SK-N-SH (cell line): ENCODE measurements around the gene CXCL17. TPM values are rescaled to one million over a fixed set of nuclear protein-coding genes. Genes with fewer than 3 reads are reported as not detected.

Experiments used
- CTCF ChIA-PET: fragments of 300-600, 350-600 bp; formaldehyde crosslinking; extraction: SDS; loops from one replicate; lab custom pipeline; 2021; lab: Yijun Ruan, JAX
- POLR2A ChIA-PET: fragments of 350-600 bp; sonication (Branson Sonifier 250); formaldehyde crosslinking; extraction: SDS; loops from one replicate; lab custom pipeline; 2020; ENCODE audit warnings: antibody characterized with exemption, inconsistent platforms; lab: Yijun Ruan, JAX
- DNase-seq: peaks from one replicate; pipeline ENCODE4 v3.0.0; 2012
- H2AFZ ChIP-seq: fragments of 200-600 bp; sonication (generic); 2 replicates; pipeline ENCODE4 v1.8.1; 2016; ENCODE audit warnings: antibody characterized with exemption, mild to moderate bottlenecking, low read depth
- H3F3A ChIP-seq: fragments of 200-600 bp; sonication (generic); replicated peaks from 2 replicates; pipeline ENCODE3; 2016; ENCODE audit warnings: antibody characterized with exemption, mild to moderate bottlenecking; ENCODE audit not compliant: insufficient read depth
- H3K27ac ChIP-seq, 2 experiments: fragments of 200-500 bp in 1 of 2; fragments of 200-600 bp in 1 of 2; sonication (Bioruptor generic) in 1 of 2; sonication (generic), shearing (Covaris generic) in 1 of 2; 2 replicates each; pipeline versions ENCODE4 v1.5.1 to v1.6.1; 2014 to 2016; ENCODE audit warnings: low read depth in 2 of 2, inconsistent platforms in 1 of 2, low read length in 1 of 2, mild to moderate bottlenecking in 1 of 2, mixed read lengths in 1 of 2
- H3K27me3 ChIP-seq: fragments of 200-600 bp; sonication (generic), shearing (Covaris generic); 2 replicates; pipeline ENCODE4 v1.6.1; 2016; ENCODE audit warnings: mixed run types; ENCODE audit not compliant: insufficient read depth
- H3K36me3 ChIP-seq, 2 experiments: fragments of 200-500 bp in 1 of 2; fragments of 200-600 bp in 1 of 2; sonication (Bioruptor generic) in 1 of 2; sonication (generic) in 1 of 2; replicated peaks in 1 of 2; 2 replicates each; pipeline versions ENCODE3 to v1.5.1; 2014 to 2016; ENCODE audit warnings: low read length in 1 of 2, mild to moderate bottlenecking in 1 of 2; ENCODE audit not compliant: insufficient read depth in 2 of 2, control insufficient read depth in 1 of 2
- H3K4me1 ChIP-seq, 2 experiments: fragments of 200-500 bp in 1 of 2; fragments of 200-600 bp in 1 of 2; sonication (Bioruptor generic) in 1 of 2; sonication (generic), shearing (Covaris generic) in 1 of 2; 2 replicates each; pipeline versions ENCODE4 v1.5.1 to v1.6.1; 2014 to 2016; ENCODE audit warnings: low read depth in 1 of 2, low read length in 1 of 2, mixed run types in 1 of 2; ENCODE audit not compliant: insufficient read depth in 2 of 2, control insufficient read depth in 1 of 2
- H3K4me2 ChIP-seq: fragments of 200-600 bp; sonication (generic), shearing (Covaris generic); 2 replicates; pipeline ENCODE4 v1.6.1; 2017; ENCODE audit warnings: mixed run types
- H3K4me3 ChIP-seq, 2 experiments: fragments of 200-500 bp in 1 of 2; fragments of 200-600 bp in 1 of 2; sonication (Bioruptor generic) in 1 of 2; sonication (generic), shearing (Covaris generic) in 1 of 2; 2 replicates each; pipeline versions ENCODE4 v1.5.1 to v1.8.1; 2014 to 2016; ENCODE audit warnings: low read depth in 2 of 2, inconsistent platforms in 1 of 2, low read length in 1 of 2, mild to moderate bottlenecking in 1 of 2, mixed read lengths in 1 of 2, moderate library complexity in 1 of 2
- H3K79me2 ChIP-seq: fragments of 200-600 bp; sonication (generic); 2 replicates; pipeline ENCODE4 v1.8.1; 2017; ENCODE audit warnings: mild to moderate bottlenecking; ENCODE audit not compliant: insufficient read depth
- H3K9ac ChIP-seq: fragments of 200-600 bp; sonication (generic); 2 replicates; pipeline ENCODE4 v1.6.1; 2017; ENCODE audit warnings: mixed run types
- H3K9me2 ChIP-seq: fragments of 200-600 bp; sonication (generic); 2 replicates; pipeline ENCODE4 v1.6.1; 2017; ENCODE audit warnings: mixed run types
- H3K9me3 ChIP-seq: fragments of 200-600 bp; sonication (generic); 2 replicates; pipeline ENCODE4 v1.6.1; 2017; ENCODE audit warnings: mixed run types, mild to moderate bottlenecking, moderate library complexity
- H4K20me1 ChIP-seq: fragments of 200-600 bp; sonication (generic); 2 replicates; pipeline ENCODE4 v1.6.1; 2017; ENCODE audit warnings: mild to moderate bottlenecking, mixed run types; ENCODE audit not compliant: insufficient read depth
- EP300 ChIP-seq, 2 experiments: IDR thresholded peaks; 2 replicates each; pipeline versions ENCODE4 v1.4.0 to v1.6.1; 2012; ENCODE audit warnings: borderline replicate concordance in 1 of 2, low read depth in 1 of 2, low read length in 1 of 2
- EZH2phosphoT487 ChIP-seq: fragments of 200-600 bp; sonication (generic); IDR thresholded peaks from 2 replicates; pipeline ENCODE4 v1.6.1; 2017; ENCODE audit warnings: low read depth, mixed run types, mild to moderate bottlenecking, antibody characterized with exemption, moderate library complexity, borderline replicate concordance
- GATA2 ChIP-seq: sonication (generic); formaldehyde crosslinking; IDR thresholded peaks from 2 replicates; pipeline ENCODE4 v1.5.0; 2020; ENCODE audit warnings: mild to moderate bottlenecking, missing genetic modification reagents
- NRF1 ChIP-seq: IDR thresholded peaks from 2 replicates; pipeline ENCODE4 v1.6.1; 2012; ENCODE audit warnings: low read depth, mild to moderate bottlenecking, low read length
- RAD21 ChIP-seq: IDR thresholded peaks from 2 replicates; pipeline ENCODE4 v1.6.1; 2012; ENCODE audit warnings: mild to moderate bottlenecking, low read length
- RCOR1 ChIP-seq: fragments of 150-350 bp; IDR thresholded peaks from 2 replicates; pipeline ENCODE4 v1.6.1; 2017; ENCODE audit warnings: antibody characterized with exemption, low read length
- RFX5 ChIP-seq: IDR thresholded peaks from 2 replicates; pipeline ENCODE4 v1.6.1; 2012; ENCODE audit warnings: mild to moderate bottlenecking, improper control_type of control experiment, low read length
- RXRA ChIP-seq: IDR thresholded peaks from 2 replicates; pipeline ENCODE4 v1.4.0; 2012; ENCODE audit warnings: low read depth, mild to moderate bottlenecking, borderline replicate concordance
- SIN3A ChIP-seq: IDR thresholded peaks from 2 replicates; pipeline ENCODE4 v1.6.1; 2012; ENCODE audit warnings: low read depth, mild to moderate bottlenecking, low read length, moderate library complexity, borderline replicate concordance
- TCF12 ChIP-seq: IDR thresholded peaks from 2 replicates; pipeline ENCODE4 v1.4.0; 2012
- USF1 ChIP-seq: IDR thresholded peaks from 2 replicates; pipeline ENCODE4 v1.4.0; 2012; ENCODE audit warnings: low read depth, borderline replicate concordance
- YY1 ChIP-seq: IDR thresholded peaks from 2 replicates; pipeline ENCODE4 v1.4.0; 2012; ENCODE audit warnings: low read depth, mild to moderate bottlenecking
- WGBS: methylation state at CpG from one replicate; pipeline ENCODE4 v1.1.6; 2017; ENCODE audit warnings: low lambda C conversion rate; 5-methylcytosine and 5-hydroxymethylcytosine counted together
- polyA plus RNA-seq, 3 experiments: library from polyadenylated mRNA; depleted of rRNA; stranded (reverse); fragments of >200 nt; gene quantifications; 2 replicates each; pipeline ENCODE4 v1.2.3, GENCODE V29; 2012
- TF ChIP-seq, protein P1 (sequence below): fragments of 200-600 bp; sonication (generic); IDR thresholded peaks from 2 replicates; pipeline ENCODE4 v1.6.1; 2017; ENCODE audit warnings: antibody characterized with exemption, mild to moderate bottlenecking, moderate library complexity
- TF ChIP-seq, protein P2 (sequence below): IDR thresholded peaks from 2 replicates; pipeline ENCODE4 v1.6.1; 2012; ENCODE audit warnings: mild to moderate bottlenecking, low read depth, low read length, moderate library complexity
- TF ChIP-seq, protein P3 (sequence below): IDR thresholded peaks from 2 replicates; pipeline ENCODE4 v1.4.0; 2012; ENCODE audit warnings: low read depth

CXCL17 gene
- polyA plus RNA-seq, 1 of the 3 experiments (the other 2 are of a cell fraction), result not detected

- no peak for TF ChIP-seq USF1
- TF ChIP-seq GATA2, result no peak
- TF ChIP-seq SIN3A, result peak; percentile 38; the same call in 1 of the 2 replicates
- no peak for TF ChIP-seq RXRA
Measured at GRCh38 chr19:42396381-42397262, 46.1 kb downstream of the CXCL17 start (continued).

DNA sequence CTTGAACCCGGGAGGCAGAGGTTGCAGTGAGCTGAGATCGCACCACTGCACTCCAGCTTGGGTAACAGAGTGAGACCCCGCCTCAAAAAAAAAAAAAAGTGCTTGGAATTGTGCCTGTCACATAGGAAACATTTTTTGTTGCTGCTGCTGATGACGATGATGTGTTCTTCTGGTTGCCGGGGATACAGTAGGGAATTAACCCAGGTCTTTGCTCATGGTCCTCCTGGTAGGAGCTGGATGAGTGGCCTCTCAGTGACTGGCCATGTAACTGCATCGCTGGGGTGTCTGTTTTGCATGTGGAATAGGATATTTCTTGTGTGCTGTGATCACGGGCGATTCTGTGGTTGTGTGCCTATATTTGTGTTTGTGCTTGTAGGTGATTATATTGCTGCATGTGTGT lies 48.0 kb downstream of the CXCL17 start:
- H3K79me2 ChIP-seq, result no peaks in the 10 kb centered on the region
- no peak overlapping the region for H3K4me2 ChIP-seq
- H2AFZ ChIP-seq, result no peak overlapping the region
- H3K9me2 ChIP-seq, result no peaks in the 10 kb centered on the region
- no peaks in the 10 kb centered on the region for H4K20me1 ChIP-seq
- no peaks in the 10 kb centered on the region for H3F3A ChIP-seq
- POLR2A ChIA-PET, result no interaction called here
- no peak for DNase-seq
- no peaks in the 10 kb centered on the region for H3K9me3 ChIP-seq
- TF ChIP-seq GATA2 (no peak), RCOR1 (no peak), EP300 (IDR thresholded peaks at IDR 0.05; ENCODE audit: borderline replicate concordance in 1 of 2, low read depth in 1 of 2, low read length in 1 of 2) (no peak), NRF1 (no peak)
- TF ChIP-seq, protein P1, sequence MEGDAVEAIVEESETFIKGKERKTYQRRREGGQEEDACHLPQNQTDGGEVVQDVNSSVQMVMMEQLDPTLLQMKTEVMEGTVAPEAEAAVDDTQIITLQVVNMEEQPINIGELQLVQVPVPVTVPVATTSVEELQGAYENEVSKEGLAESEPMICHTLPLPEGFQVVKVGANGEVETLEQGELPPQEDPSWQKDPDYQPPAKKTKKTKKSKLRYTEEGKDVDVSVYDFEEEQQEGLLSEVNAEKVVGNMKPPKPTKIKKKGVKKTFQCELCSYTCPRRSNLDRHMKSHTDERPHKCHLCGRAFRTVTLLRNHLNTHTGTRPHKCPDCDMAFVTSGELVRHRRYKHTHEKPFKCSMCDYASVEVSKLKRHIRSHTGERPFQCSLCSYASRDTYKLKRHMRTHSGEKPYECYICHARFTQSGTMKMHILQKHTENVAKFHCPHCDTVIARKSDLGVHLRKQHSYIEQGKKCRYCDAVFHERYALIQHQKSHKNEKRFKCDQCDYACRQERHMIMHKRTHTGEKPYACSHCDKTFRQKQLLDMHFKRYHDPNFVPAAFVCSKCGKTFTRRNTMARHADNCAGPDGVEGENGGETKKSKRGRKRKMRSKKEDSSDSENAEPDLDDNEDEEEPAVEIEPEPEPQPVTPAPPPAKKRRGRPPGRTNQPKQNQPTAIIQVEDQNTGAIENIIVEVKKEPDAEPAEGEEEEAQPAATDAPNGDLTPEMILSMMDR, result no peak
- H3K36me3 ChIP-seq, result no peaks in the 10 kb centered on the region
- H3K4me3 ChIP-seq, result no peak overlapping the region
- H3K27ac ChIP-seq, result no peak overlapping the region
- CTCF ChIA-PET, result interaction anchor here (0.9 kb wide), 1 partner anchor 44 kb away, joined by 4 read pairs; no protein-coding TSS in a partner anchor
- no peak overlapping the region for H3K9ac ChIP-seq
- H3K4me1 ChIP-seq, result peaks cover 0 to 16% of the 10 kb centered on the region in 2 experiments; a peak in 2 of 4 replicates
- no peaks in the 10 kb centered on the region; the same call in none of the 2 replicates for H3K27me3 ChIP-seq
- WGBS, result 78% methylated on average over 8 of the region's 8 CpGs

DNA sequence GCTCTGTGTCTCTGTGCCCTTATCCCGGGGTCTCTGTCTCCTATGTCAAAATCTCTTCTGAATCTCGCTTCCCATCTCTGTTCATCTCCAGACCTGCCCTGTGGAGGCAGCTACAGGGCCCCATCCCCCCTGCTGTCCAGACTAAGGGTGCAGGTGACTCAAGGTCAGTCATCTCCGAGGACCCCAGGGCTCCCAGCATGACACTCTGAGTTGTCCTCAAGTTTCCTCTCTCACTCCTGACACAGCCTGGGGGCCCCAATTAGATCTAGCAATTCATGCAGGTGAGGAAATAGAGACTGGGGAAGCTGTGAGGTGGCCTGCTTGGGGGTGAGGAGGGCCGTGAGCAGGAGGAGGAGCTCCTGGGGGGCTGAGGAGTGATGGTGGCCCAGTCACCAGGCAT lies 50.6 kb downstream of the CXCL17 start:
- WGBS, result 67% methylated on average over 4 of the region's 4 CpGs
- ChIA-PET POLR2A (no interaction called here), CTCF (interaction anchor here (1.7 kb wide), 1 partner anchor 9 kb away, joined by 6 read pairs; no protein-coding TSS in a partner anchor)
- Histone ChIP-seq H3F3A (no peaks in the 10 kb centered on the region), H3K79me2 (no peaks in the 10 kb centered on the region), H3K9me3 (no peaks in the 10 kb centered on the region), H4K20me1 (no peaks in the 10 kb centered on the region), H3K4me2 (no peak overlapping the region), H3K27ac (no peak overlapping the region), H3K4me1 (peaks cover 0 to 9% of the 10 kb centered on the region in 2 experiments; a peak in 2 of 4 replicates), H3K9ac (no peak overlapping the region), H3K27me3 (no peaks in the 10 kb centered on the region; the same call in none of the 2 replicates), H3K4me3 (no peak overlapping the region), H3K36me3 (no peaks in the 10 kb centered on the region), H3K9me2 (no peaks in the 10 kb centered on the region), H2AFZ (no peak overlapping the region)
- DNase-seq, result no peak
- TF ChIP-seq, protein P1, result no peak
- TF ChIP-seq, protein P2, sequence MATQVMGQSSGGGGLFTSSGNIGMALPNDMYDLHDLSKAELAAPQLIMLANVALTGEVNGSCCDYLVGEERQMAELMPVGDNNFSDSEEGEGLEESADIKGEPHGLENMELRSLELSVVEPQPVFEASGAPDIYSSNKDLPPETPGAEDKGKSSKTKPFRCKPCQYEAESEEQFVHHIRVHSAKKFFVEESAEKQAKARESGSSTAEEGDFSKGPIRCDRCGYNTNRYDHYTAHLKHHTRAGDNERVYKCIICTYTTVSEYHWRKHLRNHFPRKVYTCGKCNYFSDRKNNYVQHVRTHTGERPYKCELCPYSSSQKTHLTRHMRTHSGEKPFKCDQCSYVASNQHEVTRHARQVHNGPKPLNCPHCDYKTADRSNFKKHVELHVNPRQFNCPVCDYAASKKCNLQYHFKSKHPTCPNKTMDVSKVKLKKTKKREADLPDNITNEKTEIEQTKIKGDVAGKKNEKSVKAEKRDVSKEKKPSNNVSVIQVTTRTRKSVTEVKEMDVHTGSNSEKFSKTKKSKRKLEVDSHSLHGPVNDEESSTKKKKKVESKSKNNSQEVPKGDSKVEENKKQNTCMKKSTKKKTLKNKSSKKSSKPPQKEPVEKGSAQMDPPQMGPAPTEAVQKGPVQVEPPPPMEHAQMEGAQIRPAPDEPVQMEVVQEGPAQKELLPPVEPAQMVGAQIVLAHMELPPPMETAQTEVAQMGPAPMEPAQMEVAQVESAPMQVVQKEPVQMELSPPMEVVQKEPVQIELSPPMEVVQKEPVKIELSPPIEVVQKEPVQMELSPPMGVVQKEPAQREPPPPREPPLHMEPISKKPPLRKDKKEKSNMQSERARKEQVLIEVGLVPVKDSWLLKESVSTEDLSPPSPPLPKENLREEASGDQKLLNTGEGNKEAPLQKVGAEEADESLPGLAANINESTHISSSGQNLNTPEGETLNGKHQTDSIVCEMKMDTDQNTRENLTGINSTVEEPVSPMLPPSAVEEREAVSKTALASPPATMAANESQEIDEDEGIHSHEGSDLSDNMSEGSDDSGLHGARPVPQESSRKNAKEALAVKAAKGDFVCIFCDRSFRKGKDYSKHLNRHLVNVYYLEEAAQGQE, result no peak
- TF ChIP-seq TCF12 (no peak), YY1 (no peak), RAD21 (no peak), RFX5 (no peak), EZH2phosphoT487 (no peak)
- TF ChIP-seq, protein P3, sequence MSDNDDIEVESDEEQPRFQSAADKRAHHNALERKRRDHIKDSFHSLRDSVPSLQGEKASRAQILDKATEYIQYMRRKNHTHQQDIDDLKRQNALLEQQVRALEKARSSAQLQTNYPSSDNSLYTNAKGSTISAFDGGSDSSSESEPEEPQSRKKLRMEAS, result no peak
